Measurements from ENCODE around the gene GTF2H1.

DNA sequence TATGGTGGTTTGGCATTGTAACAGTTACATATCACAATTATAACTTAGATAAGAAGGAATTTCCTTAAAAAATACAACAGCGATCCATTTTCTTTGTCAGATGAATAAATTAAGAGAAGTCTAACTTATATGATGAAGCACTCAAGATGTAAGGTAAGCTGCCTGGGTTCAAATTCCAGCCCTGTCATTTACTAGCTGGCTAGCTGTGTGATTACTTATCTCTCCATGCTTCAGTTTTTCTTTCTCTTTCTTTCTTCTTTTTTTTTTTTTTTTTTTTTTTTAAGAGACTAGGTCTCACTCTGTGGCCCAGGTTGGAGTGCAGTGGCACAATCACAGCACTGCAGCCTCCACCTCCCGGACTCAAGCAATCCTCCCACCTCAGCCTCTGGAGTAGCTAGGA, 49.8 kb downstream of the GTF2H1 start:
- TF ChIP-seq CTCF (IDR thresholded peaks at IDR 0.05) (no peak), POLR2A (IDR thresholded peaks at IDR 0.05) (no peak)
